SK-N-SH (cell line): ENCODE results near the gene ALDH5A1.

ENCODE experiments used
- CTCF ChIP-seq: fragments of 200-600 bp; sonication (generic); IDR thresholded peaks from 2 replicates; pipeline ENCODE4 v1.6.1; 2017; ENCODE audit warnings: antibody characterized with exemption, mild to moderate bottlenecking, moderate library complexity
- EZH2phosphoT487 ChIP-seq: fragments of 200-600 bp; sonication (generic); IDR thresholded peaks from 2 replicates; pipeline ENCODE4 v1.6.1; 2017; ENCODE audit warnings: low read depth, mixed run types, mild to moderate bottlenecking, antibody characterized with exemption, moderate library complexity, borderline replicate concordance
- NRF1 ChIP-seq: IDR thresholded peaks from 2 replicates; pipeline ENCODE4 v1.6.1; 2012; ENCODE audit warnings: low read depth, mild to moderate bottlenecking, low read length
- RCOR1 ChIP-seq: fragments of 150-350 bp; IDR thresholded peaks from 2 replicates; pipeline ENCODE4 v1.6.1; 2017; ENCODE audit warnings: antibody characterized with exemption, low read length
- RFX5 ChIP-seq: IDR thresholded peaks from 2 replicates; pipeline ENCODE4 v1.6.1; 2012; ENCODE audit warnings: mild to moderate bottlenecking, improper control_type of control experiment, low read length
- TAF1 ChIP-seq: IDR thresholded peaks from 2 replicates; pipeline ENCODE4 v1.6.1; 2012; ENCODE audit warnings: low read depth, mild to moderate bottlenecking, low read length, moderate library complexity, borderline replicate concordance
- USF1 ChIP-seq: IDR thresholded peaks from 2 replicates; pipeline ENCODE4 v1.4.0; 2012; ENCODE audit warnings: low read depth, borderline replicate concordance
- YY1 ChIP-seq: IDR thresholded peaks from 2 replicates; pipeline ENCODE4 v1.4.0; 2012; ENCODE audit warnings: low read depth, mild to moderate bottlenecking

GRCh38 chr6:24513602-24514001, 18.8 kb downstream of the ALDH5A1 start:
- TF ChIP-seq CTCF (no peak), RFX5 (no peak), TAF1 (no peak), USF1 (no peak), RCOR1 (no peak), NRF1 (no peak), YY1 (no peak), EZH2phosphoT487 (no peak)
